ENCODE data around the gene ANKRD29.
"Not testable (repeated sequence)": the region's sequence is repeated elsewhere in the genome, so short reads cannot be mapped to it uniquely, and the experiment has no call there.

The ANKRD29 gene

DNA sequence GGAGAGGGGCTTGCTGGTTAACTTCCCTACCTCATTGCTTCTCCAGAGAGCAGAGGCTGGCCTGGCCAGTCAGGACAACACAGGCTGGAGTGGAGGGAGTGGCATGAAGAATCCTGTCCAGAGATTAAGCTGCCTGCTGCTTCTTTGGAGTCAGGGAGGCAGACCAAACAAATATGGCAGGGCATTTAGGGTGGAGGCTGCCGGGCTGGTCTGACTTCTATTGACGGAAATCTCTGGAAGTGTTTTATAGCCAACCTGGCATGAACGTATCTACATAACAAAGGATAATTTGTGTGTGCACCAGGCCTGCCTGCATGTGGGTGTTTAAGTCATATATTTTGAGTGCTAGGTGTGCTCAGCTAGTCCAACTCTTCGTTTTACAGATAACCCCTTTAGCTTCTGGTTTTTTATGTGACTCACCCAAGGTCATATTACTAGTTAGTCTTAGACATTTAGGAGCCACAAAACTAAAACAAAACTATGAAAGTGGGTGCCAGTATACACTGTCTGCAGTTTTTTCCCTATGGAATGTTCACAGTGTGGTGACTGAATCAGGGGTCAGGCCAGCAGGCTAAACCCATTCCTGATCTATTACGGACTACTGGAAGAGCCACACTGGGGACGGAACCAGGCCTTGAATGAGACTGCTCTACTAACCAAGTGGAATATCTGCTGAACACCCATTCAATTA is 81.9 kb downstream of the ANKRD29 start:
- no peak for TF ChIP-seq CTCF (conservative IDR thresholded peaks at IDR 0.05; ENCODE audit: control insufficient read depth, insufficient read depth, low read depth, low read length)
- DNase-seq (ENCODE audit: low read depth): peak; percentile 84
- H3K4me3 ChIP-seq (ENCODE audit: control insufficient read depth, low read depth, low read length): no peak overlapping the region

GRCh38 chr18:23578891-23579653 is 83.6 kb downstream of the ANKRD29 start:
- no peak for TF ChIP-seq CTCF (conservative IDR thresholded peaks at IDR 0.05; ENCODE audit: control insufficient read depth, insufficient read depth, low read depth, low read length)
- no peak overlapping the region for H3K4me3 ChIP-seq (ENCODE audit: control insufficient read depth, low read depth, low read length)
- DNase-seq (ENCODE audit: low read depth): peak; percentile 69

GRCh38 chr18:23578067-23578701 is 84.5 kb downstream of the ANKRD29 start:
- DNase-seq (ENCODE audit: low read depth): no peak
- no peak overlapping the region for H3K4me3 ChIP-seq (ENCODE audit: control insufficient read depth, low read depth, low read length)
- no peak for TF ChIP-seq CTCF (conservative IDR thresholded peaks at IDR 0.05; ENCODE audit: control insufficient read depth, insufficient read depth, low read depth, low read length)

DNA sequence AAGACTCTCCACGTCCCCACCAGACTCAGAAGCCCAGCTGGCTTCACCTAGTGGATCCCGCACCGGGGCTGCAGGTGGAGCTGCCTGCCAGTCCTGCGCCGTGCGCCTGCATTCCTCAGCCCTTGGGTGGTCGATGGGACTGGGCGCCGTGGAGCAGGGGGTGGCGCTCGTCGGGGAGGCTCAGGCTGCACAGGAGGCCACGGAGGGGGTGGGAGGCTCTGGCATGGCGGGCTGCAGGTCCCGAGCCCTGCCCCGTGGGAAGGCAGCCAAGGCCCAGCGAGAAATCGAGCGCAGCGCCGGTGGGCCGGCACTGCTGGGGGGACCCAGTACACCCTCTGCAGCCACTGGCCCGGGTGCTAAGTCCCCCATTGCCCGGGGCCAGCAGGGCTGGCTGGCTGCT is 85.2 kb downstream of the ANKRD29 start:
- not testable (repeated sequence) for DNase-seq (ENCODE audit: low read depth); H3K4me3 ChIP-seq (ENCODE audit: control insufficient read depth, low read depth, low read length)

DNA sequence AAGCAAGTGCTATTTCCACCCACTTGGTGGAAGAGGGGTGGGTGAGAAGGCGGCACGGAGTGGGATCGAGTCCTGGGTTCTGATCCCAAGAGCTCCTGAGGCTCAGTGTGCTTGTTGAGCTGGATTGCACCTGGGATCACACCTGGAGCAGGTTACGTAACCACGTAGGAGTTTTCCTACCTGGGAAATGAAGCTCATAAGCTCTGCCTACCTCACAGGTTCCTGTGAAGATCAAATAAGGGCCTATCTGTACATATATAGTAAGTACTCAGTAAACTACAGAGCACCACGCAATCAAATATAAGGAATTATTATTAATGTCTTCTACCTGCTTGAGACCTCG is 87.4 kb downstream of the ANKRD29 start:
- DNase-seq (ENCODE audit: low read depth): no peak
- TF ChIP-seq CTCF (conservative IDR thresholded peaks at IDR 0.05; ENCODE audit: control insufficient read depth, insufficient read depth, low read depth, low read length): no peak
- no peak overlapping the region for H3K4me3 ChIP-seq (ENCODE audit: control insufficient read depth, low read depth, low read length)

DNA sequence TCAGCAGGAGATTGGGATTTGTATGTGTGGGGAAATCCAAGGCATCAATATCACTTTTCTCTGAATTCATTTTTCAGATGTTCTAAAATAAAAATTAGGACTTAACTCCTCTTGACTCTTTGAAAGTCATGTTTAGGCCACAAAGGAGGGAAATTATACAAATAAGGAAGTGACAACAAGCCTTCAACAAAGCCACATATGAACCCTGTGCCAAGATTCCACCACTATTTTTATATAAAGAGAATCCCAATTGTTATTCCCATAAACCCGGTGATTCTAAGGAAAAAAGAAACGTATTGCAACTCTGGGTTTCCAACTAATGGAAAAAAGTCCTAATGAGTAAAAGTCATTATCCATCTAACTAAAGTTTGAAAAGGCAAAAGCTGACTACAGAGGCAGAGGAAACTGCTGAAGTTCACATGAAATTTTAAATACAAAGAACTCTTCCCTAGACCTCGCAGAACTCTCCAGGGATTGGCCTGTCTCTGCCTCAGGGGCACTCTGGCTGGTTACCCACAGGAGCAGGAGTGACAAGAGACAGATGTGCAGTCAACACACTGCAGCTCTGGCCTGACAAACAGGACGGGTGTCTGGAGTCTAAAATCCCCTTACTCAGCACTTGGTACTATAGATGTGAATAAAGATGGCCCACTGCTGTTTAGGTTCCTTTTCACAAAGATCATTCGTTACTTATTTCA is 88.0 kb downstream of the ANKRD29 start:
- no peak overlapping the region for H3K4me3 ChIP-seq (ENCODE audit: control insufficient read depth, low read depth, low read length)
- TF ChIP-seq CTCF (conservative IDR thresholded peaks at IDR 0.05; ENCODE audit: control insufficient read depth, insufficient read depth, low read depth, low read length): no peak
- no peak for DNase-seq (ENCODE audit: low read depth)
